SJSA1 (cell line): ENCODE results near the gene TSC22D1. TPM values are rescaled to one million over a fixed set of nuclear protein-coding genes. Genes with fewer than 3 reads are reported as not detected.
"Not testable (repeated sequence)": the region's sequence is repeated elsewhere in the genome, so short reads cannot be mapped to it uniquely, and the experiment has no call there.

Experiments
- DNase-seq, 2 experiments: peaks; one replicate each; pipeline ENCODE4 v3.0.0-alpha.2; 2015 to 2020; ENCODE audit warnings: low spot score in 2 of 2, low read depth in 1 of 2
- H3K27ac ChIP-seq: fragments of 250-450 bp; sonication (Bioruptor Pico); 2 replicates; pipeline ENCODE4 v1.5.1; 2020; ENCODE audit warnings: mild to moderate bottlenecking, moderate library complexity
- H3K27me3 ChIP-seq: fragments of 250-450 bp; sonication (Bioruptor Pico); replicated peaks from 2 replicates; pipeline ENCODE4 v1.5.1; 2020; ENCODE audit warnings: mild to moderate bottlenecking, moderate library complexity
- H3K36me3 ChIP-seq: fragments of 250-450 bp; sonication (Bioruptor Pico); 2 replicates; pipeline ENCODE4 v1.5.1; 2020; ENCODE audit warnings: mild to moderate bottlenecking
- H3K4me1 ChIP-seq: fragments of 250-450 bp; sonication (Bioruptor Pico); replicated peaks from 2 replicates; pipeline ENCODE4 v1.6.1; 2021; ENCODE audit warnings: mild to moderate bottlenecking
- H3K4me3 ChIP-seq: fragments of 250-450 bp; sonication (Bioruptor Pico); 2 replicates; pipeline ENCODE4 v1.5.1; 2020; ENCODE audit warnings: mild to moderate bottlenecking
- H3K9me3 ChIP-seq: fragments of 250-450 bp; sonication (Bioruptor Pico); replicated peaks from 2 replicates; pipeline ENCODE4 v1.5.1; 2020; ENCODE audit warnings: mild to moderate bottlenecking
- total RNA-seq: library from RNA; depleted of rRNA; stranded (reverse); fragments of >200 nt; shearing (Covaris generic); gene quantifications from 2 replicates; pipeline ENCODE4 v1.2.3, GENCODE V29; 2014; rRNA removed

The TSC22D1 gene
- total RNA-seq, result 46.2 and 54.9 TPM in 2 replicates

DNA sequence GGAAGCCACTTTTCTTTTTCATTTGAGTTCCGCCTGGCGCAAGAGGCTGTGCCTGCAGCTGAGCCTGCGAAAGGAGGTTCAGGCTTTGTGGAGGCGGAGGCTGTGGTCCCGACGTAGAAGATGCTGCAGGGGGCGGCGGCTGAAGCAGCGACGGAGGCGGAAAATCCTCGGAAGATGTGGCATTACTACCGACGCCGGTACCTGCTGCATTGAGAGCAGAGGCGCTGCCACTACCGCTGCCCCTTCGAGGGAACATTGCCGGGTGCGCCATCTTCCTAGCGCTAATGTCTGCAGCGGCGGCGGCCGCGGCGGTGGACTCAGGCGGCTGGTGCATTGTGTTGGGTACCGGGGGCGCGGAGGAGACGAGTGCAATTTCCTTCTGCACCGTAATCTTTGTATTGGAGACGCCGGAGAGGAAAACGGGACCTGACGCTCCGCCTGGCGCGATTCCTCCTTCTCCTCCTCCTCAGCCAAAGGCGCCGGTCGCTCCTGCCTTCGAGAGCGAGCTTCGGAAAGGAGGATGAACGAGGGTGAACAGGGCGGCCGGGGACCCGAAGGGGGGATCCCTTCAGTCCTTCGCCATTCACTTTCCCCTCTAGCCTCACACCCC is at the start of gene TSC22D1:
Gene TSC22D1 (minus strand): TSS at position 590 of the 610 bp plus-strand sequence. CDS start 256 bp downstream, at position 334.
- peaks cover 41% of the 10 kb centered on the region for H3K4me1 ChIP-seq
- peak; percentile 35 to 51 for DNase-seq
- peak within 1 kb of the TSS; percentile 93 for H3K4me3 ChIP-seq
- H3K27me3 ChIP-seq, result no peaks in the 10 kb centered on the region
- no peaks in the 10 kb centered on the region for H3K9me3 ChIP-seq
- peaks cover 39% of the 10 kb centered on the region for H3K36me3 ChIP-seq
- peak within 1 kb of the TSS; percentile 94 for H3K27ac ChIP-seq

GRCh38 chr13:44622708-44623107 is 46.6 kb upstream of the TSC22D1 start:
- DNase-seq, result no peak
- Histone ChIP-seq H3K36me3 (no peaks in the 10 kb centered on the region), H3K27me3 (0 out of 2 replicates have a peak, but pooled peaks cover 3% of the 10 kb centered on the region), H3K9me3 (no peaks in the 10 kb centered on the region; the same call in 1 of the 2 replicates), H3K27ac (no peak overlapping the region), H3K4me3 (no peak overlapping the region), H3K4me1 (peaks cover 25% of the 10 kb centered on the region)

- Histone ChIP-seq H3K4me3 (no peak overlapping the region), H3K27ac (no peak overlapping the region), H3K4me1 (peaks cover 20% of the 10 kb centered on the region), H3K27me3 (0 out of 2 replicates have a peak, but pooled peaks cover 3% of the 10 kb centered on the region), H3K9me3 (no peaks in the 10 kb centered on the region; the same call in 1 of the 2 replicates), H3K36me3 (no peaks in the 10 kb centered on the region)
- no peak for DNase-seq
Observed at GRCh38 chr13:44622261-44622660, 46.1 kb upstream of the TSC22D1 start.

DNA sequence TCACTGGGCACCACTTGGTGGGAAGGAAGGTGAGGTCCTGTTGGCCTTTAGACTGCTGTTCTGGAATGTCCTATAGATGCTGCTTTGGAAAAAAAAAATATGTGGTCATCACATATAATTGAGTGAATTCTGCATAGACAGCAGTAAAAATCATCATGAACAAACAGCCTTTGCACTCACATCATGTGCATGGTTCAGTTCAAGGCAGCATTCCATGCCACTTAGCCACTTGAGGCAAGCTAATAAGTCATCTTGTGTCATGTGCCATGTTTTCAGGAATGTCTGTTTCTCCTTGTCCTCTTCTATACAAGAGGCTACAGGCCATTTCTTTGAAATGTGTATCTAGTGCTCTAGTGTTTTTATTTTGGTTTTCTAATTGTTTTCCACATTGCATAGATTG is 43.9 kb upstream of the TSC22D1 start:
- 0 out of 2 replicates have a peak, but pooled peaks cover 3% of the 10 kb centered on the region for H3K27me3 ChIP-seq
- H3K36me3 ChIP-seq, result no peaks in the 10 kb centered on the region
- no peak overlapping the region for H3K27ac ChIP-seq
- DNase-seq, result no peak
- H3K4me3 ChIP-seq, result no peak overlapping the region
- H3K9me3 ChIP-seq, result no peaks in the 10 kb centered on the region
- peaks cover 7% of the 10 kb centered on the region; the same call in 1 of the 2 replicates for H3K4me1 ChIP-seq

- H3K4me1 ChIP-seq, result peaks cover 7% of the 10 kb centered on the region; the same call in 1 of the 2 replicates
Observed at GRCh38 chr13:44619651-44620050, 43.5 kb upstream of the TSC22D1 start.

DNA sequence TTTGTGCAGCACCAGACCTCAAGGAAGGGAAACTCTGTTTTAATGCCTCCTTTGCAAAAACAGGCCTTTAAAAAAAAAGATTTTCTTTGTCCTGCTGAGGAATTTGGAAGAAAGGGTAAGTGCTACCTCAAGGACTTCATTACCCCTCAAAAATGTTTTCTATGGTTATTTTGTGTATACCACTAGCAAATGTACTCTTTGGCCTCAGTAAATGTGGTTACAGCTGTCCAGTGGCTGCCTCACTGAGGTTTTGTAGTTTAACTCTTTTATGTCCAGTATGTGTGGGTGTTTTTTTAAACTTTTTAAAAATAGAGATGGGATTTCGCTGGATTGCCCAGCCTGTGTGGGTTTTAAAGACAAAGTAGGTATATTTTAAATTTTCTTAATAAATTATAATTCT is 42.2 kb upstream of the TSC22D1 start:
- Histone ChIP-seq H3K4me1 (peaks cover 7% of the 10 kb centered on the region; the same call in 1 of the 2 replicates), H3K27me3 (0 out of 2 replicates have a peak, but pooled peaks cover 3% of the 10 kb centered on the region), H3K36me3 (no peaks in the 10 kb centered on the region), H3K27ac (no peak overlapping the region), H3K4me3 (no peak overlapping the region), H3K9me3 (no peaks in the 10 kb centered on the region)
- peak in 1 of 2 experiments; percentile 16 for DNase-seq

More at GRCh38 chr13:44619651-44620050, 43.5 kb upstream of the TSC22D1 start:
- H3K27me3 ChIP-seq, result 0 out of 2 replicates have a peak, but pooled peaks cover 3% of the 10 kb centered on the region
- no peaks in the 10 kb centered on the region for H3K9me3 ChIP-seq
- no peak overlapping the region for H3K4me3 ChIP-seq
- H3K27ac ChIP-seq, result no peak overlapping the region
- no peak for DNase-seq
- H3K36me3 ChIP-seq, result no peaks in the 10 kb centered on the region

- no peak for DNase-seq
- no peak overlapping the region for H3K27ac ChIP-seq
- H3K4me1 ChIP-seq, result peaks cover 7% of the 10 kb centered on the region; the same call in 1 of the 2 replicates
- no peak overlapping the region for H3K4me3 ChIP-seq
- H3K9me3 ChIP-seq, result no peaks in the 10 kb centered on the region
- H3K27me3 ChIP-seq, result 0 out of 2 replicates have a peak, but pooled peaks cover 3% of the 10 kb centered on the region
- no peaks in the 10 kb centered on the region for H3K36me3 ChIP-seq
Observed at GRCh38 chr13:44617648-44618047, 41.5 kb upstream of the TSC22D1 start.

DNA sequence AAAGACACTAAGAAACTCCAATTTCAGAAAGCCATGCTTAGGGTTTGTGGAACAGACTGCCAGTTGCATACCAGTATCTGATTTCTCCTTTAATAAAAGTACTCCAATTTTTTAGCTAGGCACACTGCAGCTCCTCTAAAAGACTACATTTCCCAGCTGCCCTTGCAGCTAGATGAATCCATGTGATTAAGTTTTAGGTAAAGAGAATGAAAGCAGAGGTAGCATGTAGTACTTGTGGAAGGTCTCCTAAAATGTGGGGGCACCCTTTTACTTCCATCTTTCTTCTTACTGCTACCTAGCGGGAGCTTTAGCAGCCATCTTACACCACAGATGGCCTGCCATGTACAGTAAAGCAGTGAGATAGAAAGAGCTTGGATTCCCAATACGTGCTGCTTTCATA is 33.0 kb upstream of the TSC22D1 start:
- Histone ChIP-seq H3K9me3 (no peaks in the 10 kb centered on the region), H3K36me3 (no peaks in the 10 kb centered on the region), H3K4me3 (no peak overlapping the region), H3K4me1 (no peaks in the 10 kb centered on the region), H3K27me3 (no peaks in the 10 kb centered on the region), H3K27ac (no peak overlapping the region)
- DNase-seq, result no peak

DNA sequence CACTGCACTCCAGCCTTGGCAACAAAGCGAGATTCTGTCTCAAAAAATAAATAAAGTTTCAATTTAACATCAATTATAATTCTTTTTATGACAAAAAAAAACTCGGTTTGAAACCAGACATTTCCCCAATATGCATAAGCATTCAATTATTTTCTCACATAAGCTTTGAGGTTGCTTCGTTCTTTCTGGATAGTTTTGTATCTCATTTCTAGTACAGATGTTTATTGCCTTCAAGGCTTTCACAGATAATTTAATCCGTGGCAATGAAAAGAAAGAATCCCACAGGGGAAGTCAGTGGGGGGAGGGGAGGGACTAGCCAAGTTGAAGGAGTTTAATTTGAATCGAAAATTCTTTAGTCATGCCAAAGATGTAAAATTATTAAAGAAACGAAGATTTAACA is 29.6 kb upstream of the TSC22D1 start:
- no peak for DNase-seq
- H3K9me3 ChIP-seq, result no peaks in the 10 kb centered on the region
- no peak overlapping the region for H3K4me3 ChIP-seq
- no peaks in the 10 kb centered on the region for H3K4me1 ChIP-seq
- no peak overlapping the region for H3K27ac ChIP-seq
- H3K27me3 ChIP-seq, result no peaks in the 10 kb centered on the region
- H3K36me3 ChIP-seq, result no peaks in the 10 kb centered on the region

- no peaks in the 10 kb centered on the region for H3K36me3 ChIP-seq
- H3K4me1 ChIP-seq, result no peaks in the 10 kb centered on the region
- H3K9me3 ChIP-seq, result no peaks in the 10 kb centered on the region
- H3K4me3 ChIP-seq, result no peak overlapping the region
- H3K27ac ChIP-seq, result no peak overlapping the region
- DNase-seq, result no peak
- H3K27me3 ChIP-seq, result no peaks in the 10 kb centered on the region
Observed at GRCh38 chr13:44605275-44605674, 29.1 kb upstream of the TSC22D1 start.

DNA sequence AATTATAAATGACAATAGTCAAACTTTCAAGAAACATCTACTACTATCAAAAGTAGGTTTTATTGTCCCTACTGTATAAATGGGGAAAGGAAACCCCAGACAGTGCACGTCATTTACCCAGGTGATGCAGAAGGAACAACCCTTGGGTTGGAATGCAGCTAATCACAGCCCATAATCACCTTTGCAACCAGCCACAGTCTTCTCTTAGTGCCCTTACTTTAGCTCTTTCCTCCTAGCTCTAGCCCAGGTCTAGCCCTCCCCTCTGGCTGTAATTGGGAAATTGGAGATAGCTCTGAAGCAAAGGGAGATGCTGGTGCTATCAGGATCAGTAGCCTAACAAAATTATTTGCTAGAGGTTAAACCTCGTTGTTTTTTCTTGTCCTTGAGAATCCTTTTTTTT is 25.5 kb upstream of the TSC22D1 start:
- DNase-seq, result no peak
- Histone ChIP-seq H3K27me3 (no peaks in the 10 kb centered on the region), H3K4me3 (no peak overlapping the region), H3K9me3 (no peaks in the 10 kb centered on the region), H3K27ac (no peak overlapping the region), H3K36me3 (no peaks in the 10 kb centered on the region), H3K4me1 (no peaks in the 10 kb centered on the region)

DNA sequence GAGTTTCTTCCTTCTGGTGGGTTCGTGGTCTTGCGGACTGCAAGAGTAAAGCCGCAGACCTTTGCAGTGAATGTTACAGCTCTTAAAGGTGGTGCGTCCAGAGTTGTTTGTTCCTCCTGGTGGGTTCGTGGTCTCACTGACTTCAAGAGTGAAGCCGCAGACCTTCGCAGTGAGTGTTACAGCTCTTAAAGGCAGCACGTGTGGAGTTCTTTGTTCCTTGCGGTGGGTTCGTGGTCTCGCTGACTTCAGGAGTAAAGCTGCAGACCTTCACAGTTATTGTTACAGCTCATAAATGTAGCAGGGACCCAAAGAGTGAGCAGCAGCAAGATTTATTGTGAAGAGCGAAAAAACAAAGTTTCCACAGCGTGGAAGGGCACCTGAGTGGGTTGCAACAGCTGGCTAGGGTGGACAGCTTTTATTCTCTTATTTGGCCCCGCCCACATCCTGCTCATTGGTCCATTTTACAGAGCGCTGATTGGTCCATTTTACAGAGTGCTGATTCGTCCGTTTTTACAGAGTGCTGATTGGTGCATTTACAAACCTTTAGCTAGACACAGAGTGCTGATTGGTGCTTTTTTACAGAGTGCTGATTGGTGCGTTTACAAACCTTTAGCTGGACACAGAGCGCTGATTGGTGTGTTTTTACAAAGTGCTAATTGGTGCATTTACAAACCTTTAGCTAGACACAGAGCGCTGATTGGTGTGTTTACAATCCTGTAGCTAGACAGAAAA is 17.9 kb upstream of the TSC22D1 start:
- H3K27me3 ChIP-seq, H3K4me3 ChIP-seq, DNase-seq, H3K27ac ChIP-seq, H3K9me3 ChIP-seq, H3K4me1 ChIP-seq, H3K36me3 ChIP-seq: not testable (repeated sequence)

DNA sequence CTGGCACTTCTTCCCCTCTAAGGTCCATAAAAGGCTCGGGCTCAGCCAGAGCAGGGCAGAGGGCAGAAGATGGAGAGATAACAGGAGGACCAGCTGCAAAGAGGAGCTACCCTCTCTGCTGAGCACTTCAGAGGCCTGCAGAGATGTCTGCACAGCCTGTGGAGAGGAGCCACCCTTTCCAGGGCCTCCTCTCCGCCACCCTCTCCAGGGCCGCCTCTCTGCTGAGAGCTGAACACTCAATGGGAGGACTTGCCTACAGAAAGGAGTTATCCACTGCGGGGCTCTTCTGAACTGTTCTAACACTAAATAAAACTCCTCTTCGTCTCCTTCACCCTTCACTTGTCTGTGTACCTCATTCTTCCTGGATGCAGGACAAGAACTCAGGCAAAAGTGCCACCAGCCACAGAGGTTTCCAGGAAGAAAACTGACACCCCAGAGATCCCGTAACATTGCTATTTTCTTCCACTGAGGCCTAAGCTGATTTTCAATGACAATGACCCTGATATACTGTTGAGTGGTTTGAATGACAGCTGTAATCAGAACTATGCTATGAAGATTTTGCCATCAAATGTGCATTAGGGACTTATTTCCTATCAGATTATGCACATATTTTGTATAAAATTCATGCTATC is 16.2 kb upstream of the TSC22D1 start:
- Histone ChIP-seq H3K27me3 (no peaks in the 10 kb centered on the region), H3K27ac (no peak overlapping the region), H3K4me3 (no peak overlapping the region), H3K36me3 (no peaks in the 10 kb centered on the region), H3K4me1 (peaks cover 6% of the 10 kb centered on the region; the same call in 1 of the 2 replicates), H3K9me3 (no peaks in the 10 kb centered on the region)
- no peak for DNase-seq

GRCh38 chr13:44591316-44591715 is 15.2 kb upstream of the TSC22D1 start:
- H3K27ac ChIP-seq, result no peak overlapping the region
- no peaks in the 10 kb centered on the region for H3K36me3 ChIP-seq
- H3K9me3 ChIP-seq, result no peaks in the 10 kb centered on the region
- no peak overlapping the region for H3K4me3 ChIP-seq
- peaks cover 6% of the 10 kb centered on the region; the same call in 1 of the 2 replicates for H3K4me1 ChIP-seq
- H3K27me3 ChIP-seq, result no peaks in the 10 kb centered on the region
- DNase-seq, result no peak
